ENCODE results near the gene CEND1. TPM values are rescaled to one million over a fixed set of nuclear protein-coding genes. Genes with fewer than 3 reads are reported as not detected.
A peak's percentile ranks its signal among the peaks of the same experiment; 100 is the strongest.

CEND1 gene
- total RNA-seq, 2 donors from 2014 or later, result 0.58 TPM; not detected in 1

DNA sequence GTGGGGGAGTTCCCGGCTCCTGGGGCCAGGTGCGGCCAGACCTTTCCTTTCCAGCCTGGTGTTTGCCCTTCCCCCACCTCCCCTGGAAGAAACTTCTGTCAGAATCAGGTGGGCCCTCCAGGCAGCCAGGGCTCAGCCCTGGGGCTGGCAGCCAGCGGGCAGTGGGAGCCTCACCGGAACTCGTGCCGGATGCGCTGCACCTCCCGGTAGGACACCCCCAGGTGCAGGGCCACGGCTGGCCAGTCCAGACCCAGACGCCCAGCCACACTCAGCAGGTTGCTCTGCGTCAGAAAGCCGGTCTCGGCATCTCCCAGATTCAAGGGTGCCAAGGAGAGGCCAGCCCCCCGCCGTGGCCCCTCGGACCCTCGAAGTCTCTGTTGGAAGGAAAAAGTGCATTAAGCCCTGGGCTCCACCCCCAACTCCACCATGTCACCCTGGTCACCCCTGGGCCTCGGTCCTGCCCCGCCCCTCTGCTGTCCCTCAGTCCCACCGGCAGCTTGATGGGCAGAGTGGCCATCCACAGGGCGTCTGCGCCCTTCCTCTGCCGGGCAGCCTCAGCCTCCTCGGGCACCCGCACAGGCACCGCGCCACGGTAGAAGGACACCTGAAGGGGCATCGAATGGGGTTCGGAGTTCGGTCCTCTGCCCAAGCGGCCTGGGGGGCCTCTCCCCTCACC, 9.9 kb upstream of the CEND1 start:
- intact Hi-C loops (cut with DNase I), result no loop called here
- no peak for DNase-seq
- ATAC-seq, result no peak

DNA sequence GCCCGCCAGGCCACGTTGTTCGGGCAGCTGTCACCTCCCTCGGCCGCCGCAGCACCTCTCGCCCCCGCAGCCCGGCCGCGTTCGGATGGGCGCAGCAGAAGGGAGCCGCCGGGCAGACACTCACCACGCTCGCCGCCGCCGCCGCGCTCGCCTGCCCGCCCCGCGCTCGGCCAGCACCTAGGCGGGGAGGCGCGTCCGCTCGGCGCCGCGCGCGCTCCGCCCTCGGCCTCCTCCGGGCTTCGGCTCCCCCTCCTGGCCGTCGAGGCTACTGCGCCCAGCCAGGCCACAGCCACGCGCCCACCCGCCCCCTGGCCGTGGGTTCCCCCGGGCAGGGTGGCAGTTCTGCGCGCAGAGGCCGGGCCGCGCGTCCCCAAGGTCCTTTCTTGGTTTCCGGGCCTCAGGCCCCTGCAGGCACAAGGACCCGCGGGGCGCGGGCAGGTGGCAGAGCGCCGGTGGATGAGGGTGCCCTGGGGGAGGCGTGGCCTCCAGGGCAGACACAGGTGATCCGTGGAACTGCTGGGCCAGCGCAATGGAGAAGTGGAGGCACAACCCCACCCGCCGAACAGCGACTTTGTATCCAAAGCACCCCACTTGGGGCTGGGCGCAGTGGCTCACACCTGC, 8.3 kb upstream of the CEND1 start, which contains the start of gene SLC25A22:
Gene SLC25A22 (minus strand): TSS at position 189 of the 621 bp plus-strand sequence. CDS start 3,275 bp downstream, outside the sequence.
- intact Hi-C loops (cut with DNase I), result no loop called here
- peak; percentile 71 to 75 for ATAC-seq
- peak; percentile 85 for DNase-seq

DNA sequence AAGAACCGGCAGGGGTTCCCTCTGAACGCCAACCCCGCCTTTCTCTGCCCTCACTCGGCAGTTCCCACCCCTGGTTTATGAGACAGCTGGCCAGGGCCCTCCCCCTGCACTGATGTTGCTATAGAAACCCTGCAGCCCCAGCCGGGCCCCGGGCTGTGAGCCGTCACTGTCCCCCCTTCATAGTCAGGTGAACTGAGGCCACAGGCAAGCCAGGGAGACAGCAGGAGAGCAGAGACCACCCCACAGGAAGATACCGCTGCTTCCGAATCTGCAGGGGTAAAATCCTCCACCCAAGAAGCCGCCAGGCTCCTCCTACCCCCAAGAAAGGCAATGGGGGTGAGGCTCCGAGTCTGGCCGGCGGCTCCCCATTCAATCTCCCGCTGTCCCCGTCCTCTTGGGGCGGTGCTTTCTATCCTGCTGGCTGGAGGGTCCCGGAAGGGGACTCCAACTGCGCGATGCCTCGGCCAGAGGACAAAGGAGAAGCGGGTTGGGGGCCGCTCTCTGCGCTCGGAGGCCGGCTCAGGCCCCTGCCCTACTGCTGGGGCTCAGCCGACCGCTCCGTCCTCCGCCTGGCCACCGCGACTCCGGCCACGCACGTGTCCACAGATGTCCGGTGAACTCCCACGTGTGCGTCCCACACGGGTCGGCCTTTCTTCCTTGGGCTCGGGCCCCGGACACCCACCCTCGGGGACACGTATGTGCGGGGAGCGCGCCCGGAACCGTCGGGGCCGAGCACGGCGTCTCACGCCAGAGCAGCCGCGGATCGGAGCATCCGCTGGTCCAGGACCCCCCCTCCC, 7.6 kb upstream of the CEND1 start:
- DNase-seq, result peak; percentile 79
- peak; percentile 62 to 67 for ATAC-seq

DNA sequence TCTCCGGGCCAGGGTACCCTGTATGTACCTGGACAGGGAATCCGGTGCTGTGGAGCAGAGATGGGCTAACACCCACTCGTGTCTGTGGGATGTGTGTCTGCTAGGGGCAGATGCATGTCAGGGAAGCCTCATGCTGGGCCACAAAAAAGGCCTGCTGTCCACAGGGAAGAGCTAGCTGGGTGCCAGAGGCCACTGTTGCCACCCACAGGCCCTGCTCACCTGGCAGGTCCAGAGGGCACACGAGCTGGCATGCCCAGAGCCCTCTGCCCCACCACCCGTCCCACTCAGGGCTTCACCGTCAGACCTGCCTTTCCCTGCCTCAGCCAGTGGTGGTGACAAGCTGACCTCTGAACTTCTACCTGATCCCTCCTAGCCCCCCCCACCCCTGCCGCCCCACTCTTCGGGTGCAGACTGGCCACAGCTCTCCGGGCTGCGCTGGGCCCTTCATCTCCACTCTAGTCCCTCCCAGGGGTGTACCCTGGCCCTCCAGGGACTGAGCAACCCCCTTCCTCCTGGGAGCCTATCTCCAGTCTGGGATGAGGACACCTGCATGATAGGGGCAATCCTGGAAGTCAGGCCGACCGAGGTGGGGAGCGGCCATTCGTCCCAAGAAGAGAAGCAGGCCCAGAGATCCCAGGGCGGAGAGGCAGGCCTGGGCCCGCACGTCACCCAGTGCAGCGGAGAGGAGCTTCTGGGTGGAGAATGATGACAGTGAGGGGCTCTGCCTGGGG, 6.8 kb upstream of the CEND1 start:
- no peak for DNase-seq
- no peak for ATAC-seq
- intact Hi-C loops (cut with DNase I), result no loop called here

More for the DNA sequence above, 7.6 kb upstream of the CEND1 start:
- intact Hi-C loops (cut with DNase I), result no loop called here

DNA sequence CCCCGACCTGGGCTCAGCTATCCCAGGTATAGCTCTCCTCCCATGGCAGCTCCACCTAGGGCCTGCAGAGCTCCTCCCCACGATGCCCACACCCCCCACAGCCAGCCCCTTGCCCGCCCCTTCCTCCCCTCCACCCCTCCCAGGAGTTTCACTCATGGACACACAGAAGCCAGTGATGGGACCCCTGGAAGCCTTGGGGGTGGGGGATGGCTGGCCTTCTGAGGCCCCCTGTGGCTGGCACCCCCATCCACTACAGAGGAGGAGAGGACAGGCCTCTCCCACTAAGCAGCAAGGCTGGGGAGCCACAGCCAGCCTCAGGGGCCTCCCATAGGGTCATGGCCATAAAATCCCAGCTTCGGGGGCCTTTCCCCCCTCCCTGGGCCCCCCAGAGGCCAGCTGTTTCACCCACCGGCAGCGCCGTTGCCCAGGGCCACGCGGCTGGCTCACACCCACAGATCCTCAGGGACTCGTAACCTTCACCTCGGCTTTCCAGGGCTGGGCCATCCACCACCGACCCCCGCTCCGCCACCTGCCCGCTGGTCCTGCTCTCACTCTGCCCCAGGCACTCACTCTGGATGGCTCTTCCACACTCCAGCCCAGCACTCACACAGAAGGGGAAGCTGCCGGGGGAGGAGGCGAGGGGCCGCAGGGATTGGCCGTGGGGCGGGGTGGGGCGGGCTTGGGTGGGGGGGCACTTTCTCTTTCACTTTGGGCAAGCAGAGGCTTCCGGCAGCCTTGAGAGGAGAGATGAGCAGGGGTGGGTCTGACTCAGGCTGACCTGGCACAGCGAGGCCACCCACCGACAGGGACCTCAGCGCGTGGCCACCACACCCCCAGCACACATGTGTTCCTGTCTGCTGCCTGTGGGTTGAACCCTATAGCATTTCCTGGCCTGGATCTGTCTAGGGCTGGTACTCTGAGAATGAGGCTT, 6.0 kb upstream of the CEND1 start:
- intact Hi-C loops (cut with DNase I), result no loop called here
- DNase-seq (peak; percentile 81), ATAC-seq (peak; percentile 56 to 60)

DNA sequence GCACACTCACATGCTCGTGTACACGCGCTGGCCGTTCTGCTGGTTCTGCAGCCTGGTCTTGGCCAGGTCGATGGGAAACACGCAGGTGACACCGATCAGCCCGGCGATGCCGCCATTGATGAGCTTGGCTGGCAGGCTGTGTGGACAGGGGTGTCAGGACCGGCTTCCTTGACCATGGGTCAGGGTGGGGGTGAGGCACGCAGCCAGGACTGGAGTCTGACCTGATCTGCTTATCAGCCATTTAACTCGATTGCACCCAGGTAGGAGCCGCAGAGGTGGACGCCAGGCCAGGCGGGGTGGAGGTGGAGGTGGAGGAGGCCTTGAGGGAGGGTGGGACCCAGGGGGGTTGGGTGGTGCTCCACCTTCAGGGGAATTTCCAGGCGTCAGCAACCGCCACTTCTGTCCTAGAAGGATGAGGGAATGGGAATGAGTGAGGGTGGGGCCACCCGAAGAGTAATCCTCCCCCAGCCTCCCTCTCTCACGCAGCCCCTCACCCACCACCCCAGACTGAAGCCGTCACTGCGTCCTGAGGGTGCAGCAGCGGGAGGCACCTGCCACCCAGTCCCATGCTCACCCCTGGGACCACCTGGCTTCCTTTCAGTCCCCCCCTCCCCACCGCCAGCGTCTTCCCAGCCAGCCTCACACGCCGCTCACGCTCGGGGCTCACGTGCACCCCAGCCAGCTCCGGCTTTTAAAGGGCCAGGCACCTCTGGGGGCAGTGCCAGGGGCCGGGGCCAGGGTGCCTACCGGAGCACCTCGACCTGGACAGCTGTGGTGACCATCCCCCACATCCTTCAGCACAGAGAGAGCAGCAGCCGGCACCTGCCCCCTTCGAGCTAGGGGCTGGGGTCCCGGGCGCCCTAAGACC, 5.1 kb upstream of the CEND1 start:
- ATAC-seq, result no peak
- DNase-seq, result no peak
- intact Hi-C loops (cut with DNase I), result no loop called here

DNA sequence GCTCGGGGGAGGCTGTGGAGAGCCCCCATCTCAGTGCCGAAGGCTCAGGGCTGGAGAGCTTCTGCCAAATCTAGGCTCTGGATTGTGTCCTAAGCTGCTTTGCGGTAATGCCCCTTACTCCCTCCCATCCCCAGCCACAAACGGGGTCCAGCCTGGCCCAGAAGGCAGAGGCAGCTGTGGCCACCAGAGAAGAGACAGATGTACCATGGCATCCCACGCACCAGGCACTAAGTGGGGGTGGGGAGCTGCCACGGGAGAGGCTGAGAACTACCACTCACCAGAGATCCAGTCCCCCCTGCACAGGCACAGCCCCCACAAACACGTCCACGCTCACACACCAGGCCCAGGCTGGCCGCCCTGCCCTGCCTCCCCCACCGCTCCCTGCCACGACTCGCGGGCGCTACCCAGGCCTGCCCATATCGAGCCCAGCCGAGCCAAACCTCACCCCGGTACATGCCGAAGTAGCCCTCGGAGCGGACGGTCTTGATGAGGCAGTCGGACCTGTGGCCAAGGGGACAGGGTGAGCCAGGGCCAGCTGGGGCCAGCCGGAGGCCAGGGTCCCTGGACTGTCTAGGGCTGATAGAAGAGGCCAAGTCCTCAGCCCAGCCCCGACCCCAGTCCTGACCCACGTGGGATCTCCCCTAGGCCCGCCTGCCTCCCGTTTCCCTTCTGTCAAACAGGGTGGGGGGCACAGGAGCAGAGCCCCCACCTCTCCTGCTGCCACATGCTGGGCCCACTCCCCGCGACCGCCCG, 4.3 kb upstream of the CEND1 start:
- DNase-seq (no peak), ATAC-seq (no peak)
- intact Hi-C loops (cut with DNase I), result no loop called here

DNA sequence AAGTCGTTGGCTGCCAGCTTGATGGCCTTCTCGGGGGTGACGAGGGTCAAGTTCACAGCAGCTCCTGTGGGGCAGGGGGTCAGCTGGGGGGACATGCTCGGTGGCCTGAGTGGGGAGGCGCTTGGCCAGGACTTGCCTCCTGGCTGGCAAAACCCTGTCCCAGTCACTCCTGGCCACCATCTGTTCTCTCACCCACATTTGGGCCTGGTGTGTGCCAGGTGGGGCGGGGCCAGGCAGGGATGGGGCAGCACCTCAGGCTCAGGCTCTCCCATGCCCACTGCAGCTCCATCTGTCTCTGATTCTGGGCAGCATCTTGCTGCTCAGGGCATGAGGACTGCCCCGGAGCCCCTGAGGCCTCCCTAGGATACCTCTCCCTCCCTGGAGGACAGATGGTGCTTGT, 3.7 kb upstream of the CEND1 start:
- intact Hi-C loops (cut with DNase I), result no loop called here
- no peak for DNase-seq
- no peak for ATAC-seq

DNA sequence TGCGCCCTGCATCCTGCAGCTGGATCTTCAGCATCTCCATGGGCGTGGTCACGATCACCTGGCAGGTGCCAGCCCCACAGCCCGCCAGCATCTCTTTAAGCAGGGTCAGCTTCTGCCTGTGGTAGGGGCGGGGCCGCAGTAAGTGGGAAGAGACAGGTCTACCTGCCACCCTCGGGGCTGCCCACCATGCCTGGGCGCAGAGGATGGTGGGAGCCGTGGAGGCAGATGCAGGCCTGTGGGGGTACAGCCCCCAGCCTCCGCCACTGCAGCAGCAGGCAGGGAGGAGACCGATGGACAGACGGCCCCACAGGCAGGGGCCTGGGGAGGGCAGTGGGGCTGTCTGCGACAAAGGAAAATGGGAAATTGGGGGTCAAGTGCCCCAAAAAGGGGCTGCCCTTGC, 3.0 kb upstream of the CEND1 start:
- no peak for ATAC-seq
- intact Hi-C loops (cut with DNase I), result no loop called here
- DNase-seq, result no peak

DNA sequence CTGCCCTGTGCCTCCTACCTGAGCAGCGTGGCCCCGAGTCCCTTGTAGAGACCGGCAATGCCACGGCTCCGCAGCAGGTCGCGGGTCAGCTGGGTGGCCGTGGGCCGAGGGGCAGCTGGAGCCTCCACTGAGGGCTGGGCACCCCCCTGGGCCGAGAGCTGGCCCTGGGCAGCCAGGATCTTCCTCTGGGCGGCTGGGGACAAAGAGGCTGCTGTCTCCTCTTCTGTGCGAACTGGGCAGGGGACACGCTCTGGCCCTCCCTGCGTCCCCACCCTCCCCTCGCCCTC, 2.6 kb upstream of the CEND1 start:
- DNase-seq, result no peak
- no peak for ATAC-seq
- intact Hi-C loops (cut with DNase I), result no loop called here

DNA sequence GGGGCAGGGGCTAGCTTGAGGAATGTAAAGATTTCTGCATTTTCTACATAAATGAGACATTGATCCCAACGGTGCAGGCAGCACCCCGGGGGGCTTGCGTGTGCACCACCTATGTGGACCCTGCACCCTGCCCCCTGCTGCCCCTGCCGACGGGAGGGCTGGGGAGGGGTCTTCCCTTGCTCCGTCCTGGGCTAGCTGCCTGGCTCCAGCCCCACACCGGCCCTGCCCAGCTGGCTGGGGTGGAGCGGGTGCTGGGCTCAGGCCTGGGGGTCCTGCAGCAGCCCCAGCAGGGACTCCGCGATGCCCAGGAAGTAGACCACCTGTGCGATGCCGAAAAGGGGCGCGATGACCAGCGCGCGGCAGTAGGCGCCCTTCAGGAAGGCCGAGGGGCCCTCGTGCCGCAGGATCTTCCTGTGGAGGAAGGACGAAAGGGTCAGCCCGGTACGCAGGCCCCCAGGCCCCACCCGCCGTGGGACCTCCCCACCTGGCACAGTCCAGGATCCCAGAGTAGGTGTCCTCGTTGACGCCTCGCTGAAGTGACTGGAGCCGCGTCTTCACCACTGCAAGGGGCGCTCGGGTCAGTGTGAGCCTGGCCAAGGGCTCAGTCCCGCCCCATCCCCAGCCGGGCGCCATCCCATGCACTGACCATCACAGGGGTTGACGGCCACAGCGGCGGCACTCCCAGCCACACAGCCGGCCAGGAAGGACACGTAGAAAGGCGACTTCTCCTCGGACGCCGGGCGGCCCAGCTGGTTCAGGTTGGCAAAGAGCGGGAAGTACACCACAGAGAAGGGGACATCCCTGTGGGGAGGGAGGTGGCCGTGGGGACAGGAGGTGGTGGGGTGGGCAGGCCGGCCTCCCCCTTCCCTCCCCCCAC, 2.0 kb upstream of the CEND1 start:
- DNase-seq (no peak), ATAC-seq (no peak)
- intact Hi-C loops (cut with DNase I), result no loop called here

DNA sequence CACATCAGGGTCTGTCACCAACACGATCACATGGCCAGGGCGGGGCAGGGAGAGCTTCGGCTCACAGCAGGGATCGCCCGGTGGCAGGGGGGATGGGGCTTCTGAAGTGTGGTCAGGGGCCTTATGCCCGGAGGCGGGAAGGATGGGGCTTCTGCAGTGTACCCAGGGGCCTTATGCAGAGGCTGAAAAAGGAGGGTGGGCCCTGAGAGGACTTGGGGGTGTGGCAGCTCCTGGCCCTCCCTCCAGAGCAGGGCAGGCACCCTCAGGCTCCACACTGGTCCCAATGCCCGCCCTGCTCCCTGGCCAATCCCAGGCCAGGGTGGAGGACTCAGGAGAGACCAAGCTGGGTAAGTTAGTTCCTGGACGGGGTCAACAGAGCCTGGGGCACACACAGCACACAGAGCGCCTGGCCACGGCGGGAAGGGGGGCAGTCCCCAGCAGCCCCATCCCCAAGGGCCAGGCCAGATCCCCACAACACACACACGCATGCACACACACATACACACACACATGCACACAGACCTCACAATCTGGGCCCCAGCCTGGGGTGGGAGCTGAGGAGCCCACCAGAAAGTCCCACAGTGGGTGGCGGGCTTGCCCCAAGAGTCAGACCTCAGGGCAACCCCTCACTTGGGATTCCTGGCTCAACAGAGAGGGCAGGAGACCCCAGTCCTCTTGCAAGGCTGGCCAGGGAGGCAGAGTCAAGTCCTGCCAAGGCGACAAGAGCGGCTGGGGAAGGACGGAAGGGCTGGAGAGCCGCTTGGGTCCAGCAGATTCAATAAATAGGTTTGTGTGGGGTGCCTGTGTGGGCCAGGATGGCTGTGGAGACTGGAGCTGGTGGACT, 1.1 kb upstream of the CEND1 start:
- intact Hi-C loops (cut with DNase I), result no loop called here
- ATAC-seq (no peak), DNase-seq (no peak)

DNA sequence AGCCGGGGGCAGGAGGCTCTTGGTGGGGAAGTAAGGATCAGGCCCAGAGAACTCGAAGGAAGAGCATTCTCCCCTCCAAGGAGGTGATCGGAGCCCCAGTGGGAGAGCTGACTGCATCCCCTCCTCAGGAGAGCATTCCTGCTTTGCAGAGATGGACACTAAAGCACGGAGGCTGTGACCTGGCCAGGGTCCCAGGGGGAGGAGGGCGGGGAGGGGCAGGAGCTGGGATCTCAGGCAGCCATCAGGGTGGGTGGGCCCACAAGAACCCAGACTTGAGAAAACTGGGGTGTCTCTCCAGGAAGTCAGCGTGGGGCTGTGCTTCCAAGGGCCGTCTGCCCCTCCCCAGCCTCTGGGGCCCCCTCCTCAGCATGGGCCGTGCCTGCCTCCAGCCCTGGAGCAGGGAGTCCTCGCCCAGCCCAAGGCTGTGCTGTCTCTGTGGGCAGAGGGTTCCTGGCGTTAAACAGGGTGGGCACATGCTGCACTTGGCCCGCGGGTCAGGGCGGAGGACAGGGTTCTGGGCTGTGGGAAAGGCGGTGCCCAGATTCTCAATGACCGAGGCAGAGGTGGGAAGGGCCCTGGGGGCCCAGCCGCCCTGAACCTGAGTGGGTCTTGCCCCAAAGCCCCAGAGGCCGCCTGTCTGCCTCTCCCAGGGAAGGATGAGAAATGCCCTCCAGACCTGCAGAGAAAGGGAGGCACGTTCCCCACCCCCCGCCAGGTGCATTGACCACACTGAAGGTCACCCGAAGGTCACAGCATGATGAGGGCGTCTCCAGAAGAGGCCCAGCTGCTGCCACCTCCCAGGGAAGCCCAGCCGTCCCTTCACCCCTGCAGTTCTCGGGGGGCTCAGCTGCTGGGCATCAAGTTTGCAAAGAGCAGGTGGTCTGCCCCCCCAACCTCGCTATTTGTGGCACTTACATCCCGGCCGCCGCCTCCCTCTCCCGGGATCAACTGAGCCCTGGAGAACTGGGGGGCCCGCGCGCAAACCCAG, 643 bp downstream of the CEND1 start:
- intact Hi-C loops (cut with DNase I), result no loop called here
- ATAC-seq, result no peak
- DNase-seq, result no peak

DNA sequence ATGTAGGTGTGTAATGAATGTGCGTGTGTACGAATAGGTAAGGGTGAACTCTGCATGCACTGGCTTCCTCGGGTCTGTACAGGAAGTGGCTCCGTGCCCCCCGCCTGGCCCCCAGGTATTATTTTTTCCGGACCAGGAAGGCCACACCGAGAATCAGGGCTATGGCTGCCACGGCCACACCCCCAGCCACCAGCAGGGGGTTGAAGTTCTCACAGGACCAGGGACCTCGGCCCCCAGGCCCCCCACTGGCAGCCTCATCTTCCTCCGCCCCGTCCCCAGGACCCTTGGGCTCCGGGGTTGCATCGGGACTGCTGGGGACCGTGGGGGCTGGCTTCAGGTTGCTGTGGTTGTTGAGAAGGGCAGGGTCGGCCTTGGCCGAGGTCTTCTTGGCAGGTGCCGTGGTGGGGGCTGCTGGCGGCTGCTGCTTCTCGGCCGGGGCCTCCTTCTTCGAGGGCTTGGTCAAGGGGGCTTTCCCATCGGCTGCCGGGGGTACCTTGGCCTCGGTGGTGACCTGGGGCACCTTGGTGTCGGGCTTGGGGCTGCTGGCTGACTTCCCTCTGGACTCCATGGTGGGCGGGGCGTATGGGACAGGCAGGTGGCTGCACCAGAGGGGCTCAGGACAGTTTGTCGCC, 1.8 kb downstream of the CEND1 start:
- intact Hi-C loops (cut with DNase I), result no loop called here
- DNase-seq (no peak), ATAC-seq (no peak)

Measured in left cardiac atrium (tissue), 4 donors.